ENCODE data around the gene MRGPRD. TPM values are rescaled to one million over a fixed set of nuclear protein-coding genes. Genes with fewer than 3 reads are reported as not detected.

The MRGPRD gene
- polyA plus RNA-seq, 1 donor: 0.16 TPM

DNA sequence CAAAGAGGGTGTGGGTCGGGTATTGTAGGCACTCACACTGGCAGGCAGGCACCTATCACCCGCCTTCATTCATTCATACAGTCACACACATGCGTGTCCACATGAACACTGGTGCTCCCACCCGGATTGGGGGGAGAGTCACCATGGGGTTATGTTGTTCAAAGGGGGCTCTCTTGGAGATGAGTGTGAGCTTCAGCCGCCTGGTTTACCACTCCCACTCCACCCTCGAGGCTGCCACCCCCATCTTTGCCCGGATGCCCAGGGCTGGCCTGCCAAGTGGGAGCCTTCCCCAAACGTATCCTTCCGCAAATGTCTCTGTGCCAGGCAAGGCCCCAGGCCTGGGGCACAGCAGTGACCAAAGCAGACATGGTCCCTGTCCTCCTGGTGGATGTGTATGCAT, 22.6 kb downstream of the MRGPRD start:
- Histone ChIP-seq H3K4me3 (ENCODE audit: low read length) (no peak overlapping the region), H3K36me3 (ENCODE audit: control insufficient read depth, insufficient read depth, low read length) (no peaks in the 10 kb centered on the region), H3K27ac (ENCODE audit: low read length) (no peak overlapping the region), H3K4me1 (ENCODE audit: control insufficient read depth, insufficient read depth, low read length) (peaks cover 9% of the 10 kb centered on the region), H3K9me3 (ENCODE audit: control insufficient read depth, low read depth, low read length) (peaks cover 2% of the 10 kb centered on the region), H3K27me3 (ENCODE audit: control insufficient read depth, insufficient read depth, low read length) (no peaks in the 10 kb centered on the region)
- WGBS (ENCODE audit: insufficient coverage, low lambda C conversion rate): no CpG with 5 or more reads among the region's 9 CpGs
- DNase-seq: no peak

DNA sequence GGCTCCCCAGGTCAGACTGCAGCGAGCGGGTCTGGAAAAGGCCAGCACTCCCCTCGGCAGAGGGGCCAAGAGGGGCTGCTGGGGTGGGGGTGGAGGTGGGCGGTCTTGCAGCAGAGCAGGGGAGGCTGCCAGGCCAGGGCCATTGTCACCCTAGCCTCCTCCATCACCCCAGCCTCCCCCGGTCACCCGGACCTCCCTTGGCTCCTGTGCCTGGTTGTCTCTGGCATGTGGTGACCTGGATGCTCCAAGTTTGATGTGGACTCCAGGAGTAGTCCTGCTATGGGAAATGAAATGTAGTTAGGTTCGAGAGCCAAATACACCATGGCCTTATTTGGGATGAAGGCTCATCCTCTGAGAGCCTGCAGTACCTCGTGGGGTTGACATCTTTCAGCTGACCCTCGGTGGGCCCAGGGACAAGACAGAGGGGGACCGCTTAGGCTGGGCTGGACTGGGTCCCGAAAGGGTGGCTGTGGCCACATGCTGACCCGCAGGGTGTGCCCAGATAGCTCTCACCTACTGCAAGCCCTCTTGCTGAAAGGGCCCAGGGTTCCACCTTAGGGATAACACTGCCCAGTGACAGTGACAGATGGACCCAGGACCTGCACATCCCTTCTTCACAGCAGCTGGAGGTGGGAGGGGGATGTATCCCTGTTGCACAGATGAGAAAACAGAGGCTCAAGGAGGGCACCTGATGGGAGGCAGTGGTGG, 24.1 kb downstream of the MRGPRD start:
- H3K36me3 ChIP-seq (ENCODE audit: control insufficient read depth, insufficient read depth, low read length): no peaks in the 10 kb centered on the region
- no peaks in the 10 kb centered on the region for H3K27me3 ChIP-seq (ENCODE audit: control insufficient read depth, insufficient read depth, low read length)
- peaks cover 9% of the 10 kb centered on the region for H3K4me1 ChIP-seq (ENCODE audit: control insufficient read depth, insufficient read depth, low read length)
- DNase-seq: no peak
- H3K4me3 ChIP-seq (ENCODE audit: low read length): no peak overlapping the region
- H3K27ac ChIP-seq (ENCODE audit: low read length): no peak overlapping the region
- peaks cover 2% of the 10 kb centered on the region for H3K9me3 ChIP-seq (ENCODE audit: control insufficient read depth, low read depth, low read length)
- no CpG with 5 or more reads among the region's 12 CpGs for WGBS (ENCODE audit: insufficient coverage, low lambda C conversion rate)

GRCh38 chr11:68956142-68956541, 24.6 kb downstream of the MRGPRD start:
- Histone ChIP-seq H3K4me3 (ENCODE audit: low read length) (no peak overlapping the region), H3K9me3 (ENCODE audit: control insufficient read depth, low read depth, low read length) (peaks cover 2% of the 10 kb centered on the region), H3K4me1 (ENCODE audit: control insufficient read depth, insufficient read depth, low read length) (peaks cover 9% of the 10 kb centered on the region), H3K36me3 (ENCODE audit: control insufficient read depth, insufficient read depth, low read length) (no peaks in the 10 kb centered on the region), H3K27me3 (ENCODE audit: control insufficient read depth, insufficient read depth, low read length) (no peaks in the 10 kb centered on the region), H3K27ac (ENCODE audit: low read length) (no peak overlapping the region)
- no peak for DNase-seq
- no CpG with 5 or more reads among the region's 12 CpGs for WGBS (ENCODE audit: insufficient coverage, low lambda C conversion rate)

DNA sequence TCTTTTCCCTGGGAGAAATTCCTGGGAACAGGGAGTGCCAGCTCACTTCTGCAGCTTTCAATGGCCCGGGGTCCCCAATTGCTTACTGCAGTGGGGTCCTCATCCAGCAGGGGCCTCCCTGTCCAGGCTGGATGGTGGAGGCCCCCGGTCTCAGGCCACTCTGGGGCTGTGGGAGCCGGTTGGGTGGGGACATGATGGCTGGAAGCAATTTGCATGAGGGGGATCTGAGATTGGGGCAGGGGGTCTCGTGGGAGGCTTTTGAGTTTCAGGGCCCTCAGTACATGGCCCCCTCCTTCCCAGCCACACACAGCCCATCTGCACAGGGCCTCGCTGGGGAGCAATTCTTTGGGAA, 25.2 kb downstream of the MRGPRD start:
- Histone ChIP-seq H3K27me3 (ENCODE audit: control insufficient read depth, insufficient read depth, low read length) (no peaks in the 10 kb centered on the region), H3K9me3 (ENCODE audit: control insufficient read depth, low read depth, low read length) (peaks cover 2% of the 10 kb centered on the region), H3K4me3 (ENCODE audit: low read length) (peak overlapping the region; percentile 17), H3K36me3 (ENCODE audit: control insufficient read depth, insufficient read depth, low read length) (no peaks in the 10 kb centered on the region), H3K27ac (ENCODE audit: low read length) (peak overlapping the region; percentile 12), H3K4me1 (ENCODE audit: control insufficient read depth, insufficient read depth, low read length) (peaks cover 9% of the 10 kb centered on the region)
- WGBS (ENCODE audit: insufficient coverage, low lambda C conversion rate): no CpG with 5 or more reads among the region's 5 CpGs
- no peak for DNase-seq

DNA sequence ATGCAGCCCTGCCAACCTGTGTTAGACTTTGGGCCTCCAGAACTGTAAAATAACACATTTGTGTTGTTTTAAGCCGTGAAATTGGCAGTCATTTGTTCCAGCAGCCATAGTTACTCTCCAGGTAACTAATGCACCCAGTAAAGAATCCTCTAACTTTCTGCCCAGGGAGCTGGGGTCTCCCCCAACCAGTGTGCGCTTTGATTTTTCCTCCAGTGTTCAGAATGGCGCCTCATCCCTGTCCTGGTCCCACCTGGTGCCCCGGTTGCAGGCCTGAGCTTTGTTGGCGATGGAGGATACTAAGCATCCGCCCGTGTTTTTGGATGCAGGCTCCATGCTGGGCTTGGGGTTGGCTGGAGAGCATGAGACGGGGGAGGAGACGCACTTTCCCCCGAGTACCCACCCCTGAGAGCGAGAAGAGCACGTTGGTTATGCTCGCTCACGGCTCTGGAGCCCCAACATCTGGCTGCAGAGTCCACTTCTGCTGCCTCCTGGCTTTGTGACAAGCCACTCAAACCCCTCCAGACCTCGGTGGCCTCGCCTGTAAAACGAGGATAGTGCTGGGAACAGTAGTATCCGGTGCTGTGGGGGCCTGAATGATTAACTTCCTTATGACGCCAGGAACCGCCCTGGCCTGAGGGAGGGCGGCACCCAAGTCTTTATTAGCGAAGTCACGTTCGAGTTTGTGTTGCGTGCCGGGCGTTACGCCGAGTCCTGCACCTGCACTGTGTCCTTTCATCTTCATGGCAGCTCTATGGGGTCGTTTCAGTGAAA, 25.8 kb downstream of the MRGPRD start:
- 100% methylated on average over 1 of the region's 30 CpGs for WGBS (ENCODE audit: insufficient coverage, low lambda C conversion rate)
- peak; percentile 84 to 92 for DNase-seq
- peak overlapping the region; percentile 12 for H3K27ac ChIP-seq (ENCODE audit: low read length)

GRCh38 chr11:68950762-68951161, 30.0 kb downstream of the MRGPRD start:
- H3K27ac ChIP-seq (ENCODE audit: low read length): no peak overlapping the region
- H3K4me3 ChIP-seq (ENCODE audit: low read length): no peak overlapping the region
- H3K27me3 ChIP-seq (ENCODE audit: control insufficient read depth, insufficient read depth, low read length): no peaks in the 10 kb centered on the region

More for the DNA sequence above, 25.8 kb downstream of the MRGPRD start:
- Histone ChIP-seq H3K9me3 (ENCODE audit: control insufficient read depth, low read depth, low read length) (peaks cover 2% of the 10 kb centered on the region), H3K4me3 (ENCODE audit: low read length) (peak overlapping the region; percentile 17), H3K36me3 (ENCODE audit: control insufficient read depth, insufficient read depth, low read length) (no peaks in the 10 kb centered on the region), H3K27me3 (ENCODE audit: control insufficient read depth, insufficient read depth, low read length) (no peaks in the 10 kb centered on the region), H3K4me1 (ENCODE audit: control insufficient read depth, insufficient read depth, low read length) (peaks cover 9% of the 10 kb centered on the region)

GRCh38 chr11:68950270-68950669, 30.5 kb downstream of the MRGPRD start:
- no peaks in the 10 kb centered on the region for H3K9me3 ChIP-seq (ENCODE audit: control insufficient read depth, low read depth, low read length)
- DNase-seq: no peak
- no peak overlapping the region for H3K27ac ChIP-seq (ENCODE audit: low read length)
- no peaks in the 10 kb centered on the region for H3K36me3 ChIP-seq (ENCODE audit: control insufficient read depth, insufficient read depth, low read length)
- no CpG with 5 or more reads among the region's 5 CpGs for WGBS (ENCODE audit: insufficient coverage, low lambda C conversion rate)
- peaks cover 5% of the 10 kb centered on the region for H3K4me1 ChIP-seq (ENCODE audit: control insufficient read depth, insufficient read depth, low read length)
- H3K27me3 ChIP-seq (ENCODE audit: control insufficient read depth, insufficient read depth, low read length): no peaks in the 10 kb centered on the region
- H3K4me3 ChIP-seq (ENCODE audit: low read length): no peak overlapping the region

More at GRCh38 chr11:68950762-68951161, 30.0 kb downstream of the MRGPRD start:
- peaks cover 9% of the 10 kb centered on the region for H3K4me1 ChIP-seq (ENCODE audit: control insufficient read depth, insufficient read depth, low read length)
- no peaks in the 10 kb centered on the region for H3K9me3 ChIP-seq (ENCODE audit: control insufficient read depth, low read depth, low read length)
- no peaks in the 10 kb centered on the region for H3K36me3 ChIP-seq (ENCODE audit: control insufficient read depth, insufficient read depth, low read length)
- DNase-seq: no peak
- no CpG with 5 or more reads among the region's 9 CpGs for WGBS (ENCODE audit: insufficient coverage, low lambda C conversion rate)

DNA sequence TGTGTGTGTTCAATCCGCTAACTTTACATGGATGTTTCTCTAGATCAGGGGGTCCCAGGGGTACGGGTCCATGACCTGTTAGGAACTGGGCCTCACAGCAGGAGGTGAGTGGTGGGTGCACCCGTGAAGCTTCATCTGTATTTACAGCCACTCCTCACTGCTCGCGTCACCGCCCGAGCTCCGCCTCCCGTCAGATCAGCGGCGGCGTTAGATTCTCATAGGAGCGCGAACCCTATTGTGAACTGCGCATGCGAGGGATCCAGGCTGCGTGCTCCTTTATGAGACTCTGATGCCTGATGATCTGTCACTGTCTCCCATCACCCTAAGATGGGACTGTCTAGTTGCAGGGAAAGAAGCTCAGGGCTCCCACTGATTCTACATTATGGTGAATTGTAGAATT, 31.9 kb downstream of the MRGPRD start:
- H3K4me3 ChIP-seq (ENCODE audit: low read length): no peak overlapping the region
- no peaks in the 10 kb centered on the region for H3K4me1 ChIP-seq (ENCODE audit: control insufficient read depth, insufficient read depth, low read length)
- no peaks in the 10 kb centered on the region for H3K9me3 ChIP-seq (ENCODE audit: control insufficient read depth, low read depth, low read length)
- no peaks in the 10 kb centered on the region for H3K27me3 ChIP-seq (ENCODE audit: control insufficient read depth, insufficient read depth, low read length)
- H3K36me3 ChIP-seq (ENCODE audit: control insufficient read depth, insufficient read depth, low read length): no peaks in the 10 kb centered on the region
- no peak overlapping the region for H3K27ac ChIP-seq (ENCODE audit: low read length)
- no peak for DNase-seq
- no CpG with 5 or more reads among the region's 17 CpGs for WGBS (ENCODE audit: insufficient coverage, low lambda C conversion rate)

DNA sequence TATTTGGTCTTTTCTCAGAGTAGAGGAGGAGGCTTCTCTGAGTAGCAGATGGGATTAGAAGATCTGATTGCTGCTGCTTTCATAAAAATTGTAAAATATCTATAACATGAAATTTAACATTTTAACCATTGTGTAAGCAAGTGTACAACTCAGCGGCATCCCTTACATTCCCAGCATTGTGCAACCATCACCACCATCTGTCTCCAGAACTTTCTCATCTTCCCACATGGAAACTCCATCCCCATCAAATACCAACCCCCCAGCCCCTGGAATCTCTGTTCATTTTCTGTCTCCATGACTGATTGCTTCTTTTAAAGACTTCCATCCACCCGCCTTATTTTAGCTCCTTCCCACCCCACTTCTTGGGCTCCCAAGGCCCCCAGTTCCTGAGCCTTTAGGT, 32.3 kb downstream of the MRGPRD start:
- H3K27me3 ChIP-seq (ENCODE audit: control insufficient read depth, insufficient read depth, low read length): no peaks in the 10 kb centered on the region
- H3K9me3 ChIP-seq (ENCODE audit: control insufficient read depth, low read depth, low read length): no peaks in the 10 kb centered on the region
- no peak for DNase-seq
- no peak overlapping the region for H3K27ac ChIP-seq (ENCODE audit: low read length)
- no peaks in the 10 kb centered on the region for H3K4me1 ChIP-seq (ENCODE audit: control insufficient read depth, insufficient read depth, low read length)
- no peak overlapping the region for H3K4me3 ChIP-seq (ENCODE audit: low read length)
- WGBS (ENCODE audit: insufficient coverage, low lambda C conversion rate): no CpG with 5 or more reads among the region's 2 CpGs
- no peaks in the 10 kb centered on the region for H3K36me3 ChIP-seq (ENCODE audit: control insufficient read depth, insufficient read depth, low read length)

- peaks cover 2% of the 10 kb centered on the region for H3K36me3 ChIP-seq (ENCODE audit: control insufficient read depth, insufficient read depth, low read length)
- H3K27ac ChIP-seq (ENCODE audit: low read length): no peak overlapping the region
- WGBS (ENCODE audit: insufficient coverage, low lambda C conversion rate): no CpG with 5 or more reads among the region's 11 CpGs
Measured at GRCh38 chr11:68947151-68947550, 33.6 kb downstream of the MRGPRD start.

More at GRCh38 chr11:68947151-68947550, 33.6 kb downstream of the MRGPRD start:
- Histone ChIP-seq H3K4me1 (ENCODE audit: control insufficient read depth, insufficient read depth, low read length) (no peaks in the 10 kb centered on the region), H3K27me3 (ENCODE audit: control insufficient read depth, insufficient read depth, low read length) (no peaks in the 10 kb centered on the region), H3K9me3 (ENCODE audit: control insufficient read depth, low read depth, low read length) (no peaks in the 10 kb centered on the region), H3K4me3 (ENCODE audit: low read length) (no peak overlapping the region)
- no peak for DNase-seq

All from large intestine (tissue), 3 donors.